GM18861 (cell line): ENCODE measurements around the gene YY1AP1.
"Not testable (repeated sequence)": the region's sequence is repeated elsewhere in the genome, so short reads cannot be mapped to it uniquely, and the experiment has no call there.

Experiments used
- ATAC-seq: cut with Tn5 transposase; IDR thresholded peaks from one replicate; pipeline ENCODE4 v1.9.1; 2021; ENCODE audit not compliant: unreplicated experiment

The YY1AP1 gene

DNA sequence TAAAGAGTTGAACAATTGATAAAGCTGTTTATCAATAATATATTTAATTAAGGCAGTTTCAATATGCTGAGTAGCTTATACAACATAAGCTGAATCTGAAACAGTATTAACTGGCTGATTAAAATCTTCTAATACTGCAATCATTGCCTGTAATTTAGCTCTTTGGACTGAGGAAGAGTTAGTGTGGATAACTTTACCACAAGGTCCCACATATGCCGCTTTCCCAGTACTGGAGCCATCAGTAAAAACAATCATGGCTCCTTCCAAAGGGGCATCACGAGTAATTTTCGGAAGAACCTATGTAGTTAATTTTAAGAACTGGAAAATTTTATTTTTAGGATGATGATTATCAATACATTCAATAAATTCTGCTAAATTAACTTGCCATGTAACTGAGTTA lies 7.0 kb upstream of the YY1AP1 start:
- ATAC-seq, result no peak

DNA sequence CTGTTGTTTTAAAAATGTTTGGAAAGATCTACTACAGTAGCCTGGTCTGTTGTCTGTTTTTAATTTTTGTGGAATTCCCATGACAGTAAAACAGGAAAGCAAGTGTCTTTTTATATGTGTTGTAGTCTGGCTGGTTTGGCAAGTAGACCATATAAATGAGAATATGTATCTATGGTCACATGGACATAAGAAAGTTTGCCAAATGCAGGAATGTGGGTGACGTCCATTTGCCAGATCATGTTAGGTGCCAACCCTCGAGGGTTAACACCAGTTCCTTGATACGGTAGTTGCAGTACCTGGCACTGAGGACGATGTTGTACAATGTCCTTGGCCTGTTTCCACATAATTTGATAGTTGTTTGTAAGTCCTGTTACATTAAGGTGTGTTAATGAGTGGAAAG lies 6.5 kb upstream of the YY1AP1 start:
- ATAC-seq, result no peak

DNA sequence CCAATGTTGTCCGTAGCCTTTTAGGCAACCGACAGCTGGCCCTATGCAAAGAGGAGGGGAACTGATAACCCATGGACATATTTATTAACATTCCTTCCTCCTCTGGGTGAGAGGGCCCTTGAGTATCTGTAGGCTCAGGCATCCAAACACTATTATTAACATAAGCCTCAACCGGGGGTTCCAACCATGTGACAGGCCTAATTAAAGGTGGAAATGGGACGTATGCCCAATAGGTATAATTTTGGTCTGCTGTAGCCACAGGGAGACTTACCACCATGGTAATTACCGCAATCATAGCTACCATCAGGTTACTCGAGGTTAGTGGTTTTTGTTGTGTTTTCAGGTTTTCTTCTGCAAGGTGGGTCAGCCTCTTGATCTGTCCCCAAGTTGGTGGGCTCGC lies 5.6 kb upstream of the YY1AP1 start:
- ATAC-seq, result no peak

DNA sequence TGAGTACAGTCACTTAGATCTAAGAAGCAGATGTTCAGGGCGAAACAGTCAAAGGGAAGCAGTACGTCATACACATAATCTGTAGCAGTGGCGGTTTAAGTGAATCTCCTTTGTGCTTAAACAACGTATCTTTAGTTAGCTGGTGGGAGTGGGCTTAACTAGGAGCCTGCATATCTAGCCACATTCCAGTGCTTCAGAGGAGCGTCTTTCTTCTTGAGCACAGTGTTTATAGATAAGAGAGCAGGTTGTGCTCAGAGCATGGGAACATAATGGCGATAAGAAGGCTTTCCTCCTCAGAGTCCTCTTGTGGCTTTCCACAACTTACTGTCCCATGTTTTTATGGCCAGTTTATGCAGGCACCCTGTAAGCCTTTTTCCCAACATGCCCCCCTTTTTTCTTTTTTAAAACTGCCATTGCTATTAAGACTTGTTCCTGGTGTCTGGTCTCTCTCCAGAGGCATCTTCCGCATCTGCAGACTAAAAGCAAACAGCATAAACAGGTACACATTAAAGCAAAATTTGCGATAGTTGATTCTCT lies 3.5 kb upstream of the YY1AP1 start:
- no peak for ATAC-seq

DNA sequence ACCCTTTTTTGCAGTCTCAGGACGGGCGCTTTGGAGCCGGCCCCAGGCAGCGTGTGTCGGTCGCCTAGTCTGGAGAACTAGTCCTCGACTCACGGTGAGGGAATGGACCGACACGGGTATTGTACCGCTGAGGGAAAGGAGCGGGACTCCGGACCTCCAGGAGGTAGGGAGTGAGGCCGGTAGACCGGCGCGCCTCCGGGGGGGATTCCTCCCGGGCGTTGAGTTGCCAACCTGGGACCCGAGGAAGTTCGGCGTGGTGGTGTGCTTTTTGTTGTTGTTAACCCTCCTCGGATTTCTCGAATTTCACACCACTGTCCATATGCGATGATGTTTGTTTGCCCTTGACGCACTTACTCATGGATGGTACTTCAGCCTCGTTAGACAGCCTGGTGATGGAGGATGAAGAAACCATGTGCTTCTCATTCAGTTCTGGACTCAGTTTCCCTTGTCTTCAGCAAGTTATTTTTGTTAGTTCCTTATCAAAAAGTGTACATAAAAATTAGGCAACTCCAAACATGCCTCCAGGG lies 570 bp upstream of the YY1AP1 start, which contains the start of gene DAP3:
TSS of gene DAP3 (plus strand) at position 11 of the 527 bp plus-strand sequence. CDS start 20,689 bp downstream, outside the sequence.
- not testable (repeated sequence) for ATAC-seq

DNA sequence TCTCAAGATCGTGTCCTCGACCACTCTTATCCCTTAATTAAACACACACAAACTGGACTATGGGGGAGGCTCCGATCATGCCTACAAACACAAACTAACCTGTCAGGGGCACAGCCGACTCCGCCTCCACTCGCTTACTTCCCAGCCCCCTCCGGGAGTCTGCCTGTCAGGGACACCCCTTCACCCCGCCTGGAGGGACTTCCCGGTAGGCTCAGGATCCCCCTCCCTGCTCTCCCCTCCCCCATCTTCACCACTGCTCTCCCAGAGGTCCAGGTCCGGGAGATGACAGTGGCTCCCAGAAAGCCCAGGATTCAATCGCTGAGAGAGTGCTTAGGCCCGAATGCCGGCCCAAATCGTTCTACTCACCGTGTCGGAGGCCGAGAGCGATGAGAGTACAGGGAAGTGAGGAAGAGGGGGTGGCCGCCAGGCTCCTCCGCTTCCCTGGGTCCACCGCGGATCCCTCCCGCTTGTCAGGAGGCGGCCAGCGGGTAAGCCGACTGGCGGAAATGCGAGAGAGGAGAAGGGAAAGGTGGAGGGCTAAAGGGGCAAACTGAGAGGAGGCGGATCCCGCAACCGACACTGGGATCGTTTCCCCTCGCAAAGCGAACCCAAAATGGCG lies 760 bp downstream of the YY1AP1 start:
- peak; percentile 20 for ATAC-seq

DNA sequence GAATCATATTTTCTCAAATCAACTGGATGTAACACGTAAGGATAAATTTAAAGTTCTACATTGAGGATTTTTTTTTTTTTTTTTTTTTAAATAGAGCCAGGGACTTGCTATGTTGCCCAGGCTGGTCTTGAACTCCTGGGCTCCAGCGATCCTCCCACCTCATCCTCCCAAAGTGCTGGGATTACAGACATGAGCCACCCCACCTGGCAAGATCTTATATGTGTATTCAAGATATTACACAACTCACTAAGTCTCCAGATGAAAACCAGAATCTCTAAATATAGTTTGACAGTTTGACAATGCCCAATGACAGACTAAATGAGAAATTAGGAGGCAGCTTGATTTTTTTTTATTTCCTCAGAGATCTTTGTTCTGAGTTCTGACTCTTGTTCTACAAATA lies 6.8 kb downstream of the YY1AP1 start:
- no peak for ATAC-seq

DNA sequence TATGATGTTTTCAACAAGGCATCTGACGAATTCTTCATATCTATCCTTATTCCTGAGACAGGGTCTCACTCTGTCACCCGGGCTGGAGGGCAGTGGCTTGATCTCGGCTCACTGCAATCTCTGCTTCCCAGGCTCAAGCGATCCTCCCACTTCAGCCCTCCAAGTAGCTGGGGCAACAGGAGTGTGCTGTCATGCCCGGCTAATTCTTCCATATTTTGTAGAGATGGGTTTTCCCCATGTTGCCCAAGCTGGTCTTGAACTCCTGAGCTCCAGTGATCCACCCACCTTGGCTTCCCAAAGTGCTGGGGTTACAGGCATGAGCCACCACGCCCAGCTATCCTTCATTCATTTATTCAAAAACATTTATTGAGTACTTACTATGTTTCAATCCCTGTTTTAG lies 8.0 kb downstream of the YY1AP1 start:
- ATAC-seq, result no peak

DNA sequence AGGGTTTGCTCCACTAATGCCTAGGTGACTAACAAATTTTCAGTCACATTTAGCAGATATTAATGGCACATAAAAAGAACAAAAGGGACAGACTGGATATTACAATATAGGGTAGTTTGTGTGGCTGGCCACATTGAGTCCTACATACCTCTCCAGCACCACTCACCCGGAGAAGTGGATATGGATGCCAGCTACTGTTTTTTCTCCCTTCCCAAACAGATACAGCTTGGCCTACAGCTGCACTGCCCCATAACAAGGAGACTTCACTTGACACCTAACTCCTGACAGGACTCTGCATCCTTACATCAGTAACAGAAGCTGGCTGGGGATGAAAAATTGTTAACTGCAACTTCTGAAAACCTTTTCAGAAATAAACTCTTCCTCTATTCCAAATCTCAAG lies 9.6 kb downstream of the YY1AP1 start:
- not testable (repeated sequence) for ATAC-seq

DNA sequence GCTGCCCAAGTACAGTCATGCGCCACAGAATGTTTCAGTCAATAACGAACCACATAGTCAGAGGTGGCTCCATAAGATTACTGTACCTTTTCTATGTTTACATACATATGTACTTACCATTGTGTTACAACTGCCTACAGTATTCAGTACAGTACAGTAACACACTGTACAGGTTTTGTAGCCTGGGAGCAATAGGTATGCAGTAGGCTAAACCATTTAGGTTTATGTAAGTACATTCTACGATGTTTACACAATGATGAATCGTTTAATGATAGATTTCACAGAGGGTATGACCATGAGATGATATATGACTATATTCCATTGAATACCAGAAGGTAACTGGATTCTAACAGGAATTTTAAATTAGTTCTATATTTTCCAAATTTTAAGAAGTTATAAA lies 10.5 kb downstream of the YY1AP1 start:
- ATAC-seq, result no peak

DNA sequence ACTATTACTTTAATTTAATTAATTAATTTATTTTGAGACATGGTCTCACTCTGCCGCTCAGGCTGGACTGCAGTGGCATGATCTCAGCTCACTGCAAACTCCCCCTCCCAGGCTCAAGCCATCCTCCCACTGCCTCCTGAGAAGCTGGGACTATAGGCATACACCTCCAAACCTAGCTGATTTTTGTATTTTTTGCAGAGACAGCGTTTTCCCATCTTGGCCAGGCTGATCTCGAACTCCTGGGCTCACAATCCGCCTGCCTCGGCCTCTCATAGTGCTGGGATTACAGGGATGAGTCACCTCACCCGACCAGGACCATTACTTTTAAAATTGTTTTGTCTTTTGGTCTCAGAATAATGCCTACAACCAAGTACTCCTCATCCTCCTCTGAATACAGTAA lies 15.6 kb downstream of the YY1AP1 start:
- ATAC-seq, result no peak

DNA sequence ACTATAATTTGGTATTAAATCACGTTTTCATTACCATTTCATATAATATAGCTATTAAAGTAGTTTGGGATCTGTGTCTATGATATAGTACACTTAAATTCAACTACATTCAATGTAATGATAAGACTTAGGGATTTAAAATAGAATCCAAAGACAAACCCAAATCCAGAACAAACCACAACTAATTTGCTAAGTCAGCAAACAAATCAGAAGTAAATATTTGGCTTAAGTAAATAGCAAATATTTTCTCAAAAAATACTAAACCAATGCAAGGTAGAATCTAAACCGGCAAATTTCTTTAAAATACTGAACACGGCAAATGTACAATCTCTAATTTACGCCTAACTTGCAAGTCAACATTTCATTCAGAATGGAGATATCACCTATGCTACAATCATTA lies 16.8 kb downstream of the YY1AP1 start:
- no peak for ATAC-seq

DNA sequence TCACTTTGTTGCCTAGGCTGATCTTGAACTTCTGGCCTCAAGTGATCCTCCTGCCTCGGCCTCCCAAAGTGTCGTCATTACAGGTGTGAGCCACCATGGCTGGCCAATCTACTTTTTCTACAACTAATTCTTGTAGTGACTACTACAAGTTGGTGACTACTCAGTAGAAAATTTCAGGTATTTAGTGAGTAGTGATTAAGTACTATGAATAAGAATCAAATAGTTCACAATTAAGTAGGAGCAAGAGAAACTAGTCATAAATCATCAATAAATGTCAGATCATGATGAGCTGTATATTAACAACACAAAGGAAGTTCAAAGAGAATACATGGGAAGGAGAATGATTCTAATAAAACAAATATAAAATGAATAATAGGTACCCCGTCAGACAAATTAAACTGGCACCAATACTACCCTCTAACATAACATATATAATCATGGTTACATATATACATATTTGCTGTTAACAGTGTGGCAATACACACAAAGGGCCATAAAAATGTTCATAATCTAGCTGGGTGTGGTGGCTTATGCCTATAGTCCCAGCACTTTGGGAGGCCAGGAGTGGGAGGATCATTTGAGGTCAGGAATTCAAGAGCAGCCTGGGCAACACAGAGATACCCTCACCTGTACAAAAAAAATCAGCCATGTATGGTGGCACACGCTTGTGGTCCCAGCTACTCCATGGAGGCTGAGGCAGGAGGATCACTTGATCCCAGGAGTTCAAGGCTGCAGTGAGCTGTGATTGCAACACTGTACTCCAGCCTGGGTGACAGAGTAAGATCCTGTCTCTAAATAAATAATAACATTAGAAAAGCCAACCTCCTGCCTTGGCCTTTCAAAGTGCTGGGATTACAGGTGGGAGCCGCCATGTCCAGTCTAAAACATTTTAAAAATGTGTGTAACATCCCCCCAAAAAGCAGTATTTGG lies 19.1 kb downstream of the YY1AP1 start:
- ATAC-seq, result no peak

DNA sequence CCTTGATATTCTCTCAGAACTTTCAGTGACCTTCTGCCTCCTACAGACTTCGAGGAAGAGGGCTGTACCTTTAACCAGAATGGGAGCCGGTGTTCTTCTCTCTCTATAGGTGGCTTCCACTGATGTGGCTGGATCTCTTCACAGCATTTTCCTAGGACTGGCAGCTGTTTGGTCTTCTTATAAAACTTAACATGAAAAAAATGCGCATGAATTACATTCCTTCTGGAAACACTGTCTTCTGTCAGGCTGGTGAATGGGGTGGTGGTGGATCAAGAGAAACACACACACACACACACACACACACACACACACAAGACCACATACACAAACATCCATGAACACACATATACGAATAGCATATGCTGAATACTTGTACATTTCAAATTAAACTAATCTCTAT lies 27.3 kb downstream of the YY1AP1 start:
- not testable (repeated sequence) for ATAC-seq

DNA sequence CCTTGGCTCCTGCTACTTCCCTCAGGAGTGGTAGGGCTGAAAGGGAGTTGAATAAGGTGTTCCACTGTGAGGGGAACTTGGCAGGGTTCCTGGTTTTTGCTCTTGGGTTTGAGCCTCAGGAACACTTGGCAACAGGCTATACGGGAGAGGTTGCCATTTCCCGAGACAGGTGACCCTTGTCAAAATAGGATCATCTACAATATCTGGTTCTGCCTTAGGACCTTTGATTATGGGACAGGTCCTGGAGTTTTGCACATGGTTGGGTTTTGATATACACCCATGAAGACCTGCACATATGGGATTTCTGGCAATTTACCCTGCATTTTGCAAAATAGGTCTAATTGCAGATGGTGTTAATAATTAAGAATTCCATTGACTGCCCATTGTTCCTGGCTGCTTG lies 31.1 kb downstream of the YY1AP1 start:
- ATAC-seq, result no peak

DNA sequence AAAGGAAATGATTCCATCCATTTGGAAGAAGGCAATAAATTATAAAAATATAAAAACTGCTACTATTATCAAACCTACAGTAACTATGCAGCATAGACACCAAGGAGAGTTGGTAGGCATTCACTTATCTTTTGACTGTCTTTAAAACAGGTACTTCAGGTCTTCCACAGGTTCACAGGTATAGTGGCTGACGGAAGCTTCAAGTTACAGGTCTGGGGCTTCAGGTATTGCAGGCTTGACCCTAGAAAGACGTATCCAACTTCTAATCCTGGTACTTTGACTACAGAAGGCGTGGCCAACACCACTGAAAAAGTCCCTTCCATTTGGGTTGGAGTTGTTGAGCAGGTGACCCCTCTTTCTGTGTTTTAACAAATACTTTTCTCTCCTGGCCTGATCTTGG lies 35.6 kb downstream of the YY1AP1 start:
- ATAC-seq, result no peak

DNA sequence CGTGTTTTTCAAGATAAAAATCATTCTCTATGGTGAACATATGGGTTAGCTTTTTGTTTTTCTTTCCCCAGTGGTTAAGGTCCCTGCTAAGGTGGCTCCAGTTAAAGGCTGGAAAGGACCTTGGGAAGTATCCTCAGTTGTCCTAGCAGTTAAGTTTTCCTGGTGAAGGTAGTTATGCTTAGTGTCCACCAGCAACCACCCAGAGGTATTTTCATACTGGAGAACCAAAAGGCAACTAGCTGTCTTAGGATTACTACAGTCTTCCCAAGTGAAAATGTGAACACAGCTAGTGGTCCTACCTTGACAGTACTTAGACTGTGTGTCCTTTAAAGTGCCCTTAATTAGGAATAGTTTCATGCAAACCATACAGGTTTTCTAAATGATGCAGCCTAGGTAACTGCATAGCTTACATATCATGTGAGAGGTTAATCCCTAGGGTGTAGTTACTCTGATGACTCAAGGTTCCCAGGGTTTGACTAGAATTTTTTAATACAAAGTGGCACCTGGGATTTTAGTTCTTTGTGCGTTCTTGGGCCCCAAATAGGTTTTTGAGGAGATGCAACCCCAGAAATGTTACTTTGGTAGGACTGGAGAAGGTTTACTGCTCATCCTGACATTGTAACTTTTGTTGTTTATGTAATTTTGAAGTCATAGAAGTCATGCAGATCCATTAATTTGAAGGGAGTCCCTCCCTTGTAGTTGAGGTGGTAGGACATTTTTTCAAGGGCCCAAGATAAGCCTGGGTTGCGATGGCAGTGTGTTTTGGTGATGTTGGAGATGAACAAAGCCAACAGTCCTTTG lies 36.5 kb downstream of the YY1AP1 start:
- no peak for ATAC-seq

DNA sequence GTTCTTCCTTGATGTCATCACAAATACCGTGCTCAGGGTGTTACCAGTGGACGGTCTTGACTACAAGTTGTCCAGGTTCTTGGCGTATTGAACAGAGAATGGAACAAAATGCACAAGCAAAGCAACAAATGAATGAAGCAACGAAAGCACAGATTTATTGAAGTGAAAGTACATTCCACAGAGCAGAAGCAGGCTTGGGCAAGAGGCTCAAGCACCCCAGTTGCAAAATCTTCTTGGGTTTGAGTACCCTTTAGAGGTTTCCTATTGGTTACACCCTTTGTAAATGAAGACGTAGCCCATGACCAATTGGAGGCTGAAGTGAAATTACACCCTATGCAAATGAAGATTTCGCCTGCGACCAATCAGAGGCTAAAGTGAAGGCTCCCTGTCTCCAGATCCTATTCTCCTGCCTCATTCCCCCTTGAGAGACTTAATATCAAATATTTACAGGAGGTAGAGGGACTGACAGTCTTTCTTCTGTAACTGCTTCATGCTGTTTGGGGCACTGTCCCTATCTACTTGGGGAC lies 38.3 kb downstream of the YY1AP1 start:
- ATAC-seq, result no peak

DNA sequence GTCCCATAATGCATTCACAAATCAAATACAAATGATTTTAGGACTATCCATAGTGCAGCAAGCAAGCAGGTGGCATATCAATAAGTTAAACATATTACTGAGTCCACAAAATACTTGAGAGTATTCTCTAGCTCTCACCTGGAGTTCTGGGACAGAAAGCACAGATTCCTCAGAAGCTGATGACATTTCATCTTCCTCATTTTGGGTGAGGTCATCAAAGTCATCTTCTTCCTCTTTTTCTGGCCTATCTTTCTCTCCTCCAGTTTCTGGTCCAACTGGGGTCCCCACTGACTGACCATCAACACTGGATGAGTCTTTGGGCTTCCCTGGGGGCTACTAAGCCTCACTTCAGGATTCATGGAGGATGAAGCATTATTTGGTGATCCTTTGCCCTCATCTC lies 38.9 kb downstream of the YY1AP1 start:
- no peak for ATAC-seq

DNA sequence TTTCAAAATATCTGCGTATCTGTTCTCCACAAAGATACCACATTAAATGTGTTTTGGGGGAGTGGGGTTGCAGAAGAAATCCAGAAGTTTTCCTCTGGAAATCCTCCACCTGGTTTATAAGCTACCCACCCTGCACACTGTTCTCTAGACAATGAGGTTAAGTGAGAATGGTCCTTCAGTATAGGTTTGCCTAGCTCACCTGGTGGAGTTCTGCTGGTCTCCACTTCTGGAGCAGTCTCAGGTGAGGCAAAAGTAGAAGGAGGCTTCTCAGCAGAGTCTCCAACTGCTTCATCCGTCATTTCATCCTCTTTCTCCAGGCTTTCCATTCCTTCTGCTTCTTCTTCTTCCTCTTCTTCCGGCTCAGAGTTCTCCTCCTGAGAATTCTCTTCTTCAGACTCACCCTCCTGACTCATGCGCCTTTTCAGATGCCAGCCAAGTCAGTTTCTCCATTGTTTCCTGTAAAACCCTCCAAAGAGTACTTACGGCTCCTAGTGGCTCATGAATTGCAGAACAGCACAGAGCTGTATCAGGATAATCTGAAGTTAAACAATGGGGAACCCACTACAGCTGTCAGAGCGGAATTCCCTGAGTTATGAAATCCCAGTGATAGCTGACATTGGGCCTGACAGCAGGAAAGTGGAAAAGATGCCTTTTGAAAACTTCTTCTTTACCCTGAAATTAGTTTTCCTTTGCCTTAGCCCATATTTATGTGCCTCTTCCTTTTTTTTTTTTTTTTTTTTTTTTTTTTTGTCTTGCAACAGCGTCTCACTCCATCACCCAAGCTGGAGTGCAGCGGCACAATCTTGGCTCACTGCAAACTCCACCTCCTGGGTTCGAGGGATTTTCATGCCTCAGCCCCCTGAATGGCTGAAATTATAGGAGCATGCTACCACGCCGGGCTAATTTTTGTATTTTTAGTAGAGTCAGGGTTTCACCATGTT lies 40.1 kb downstream of the YY1AP1 start:
- no peak for ATAC-seq
